ENCODE measurements around the gene SPEN. TPM values are rescaled to one million over a fixed set of nuclear protein-coding genes. Genes with fewer than 3 reads are reported as not detected.

Gene SPEN
- polyA plus RNA-seq, 1 donor from 2014 or later, result 7.1 TPM

- no peak overlapping the region for H3K27ac ChIP-seq (ENCODE audit: low read length)
- no peaks in the 10 kb centered on the region for H3F3A ChIP-seq (ENCODE audit: insufficient read depth, low read length, poor library complexity, severe bottlenecking)
- TF ChIP-seq MXI1 (conservative IDR thresholded peaks at IDR 0.05; ENCODE audit: poor library complexity, severe bottlenecking) (no peak), POLR2AphosphoS5 (IDR thresholded peaks at IDR 0.05) (no peak), RAD21 (conservative IDR thresholded peaks at IDR 0.05) (no peak), CTCF (IDR thresholded peaks at IDR 0.05; ENCODE audit: poor library complexity, severe bottlenecking) (no peak), TAF1 (IDR thresholded peaks at IDR 0.05; ENCODE audit: low read depth) (no peak), EP300 (conservative IDR thresholded peaks at IDR 0.05; ENCODE audit: poor library complexity, severe bottlenecking) (no peak), SMC3 (conservative IDR thresholded peaks at IDR 0.05; ENCODE audit: poor library complexity) (no peak), REST (IDR thresholded peaks at IDR 0.05; ENCODE audit: borderline replicate concordance) (no peak), EZH2 (IDR thresholded peaks at IDR 0.05; ENCODE audit: borderline replicate concordance, insufficient read depth, low read length, poor library complexity, severe bottlenecking) (no peak)
- no peak overlapping the region for H3K4me2 ChIP-seq (ENCODE audit: low read length)
- no peaks in the 10 kb centered on the region for H3K9me3 ChIP-seq (ENCODE audit: low read length)
- H3K36me3 ChIP-seq (ENCODE audit: insufficient read depth, low read length), result no peaks in the 10 kb centered on the region
- no peak overlapping the region for H2AFZ ChIP-seq (ENCODE audit: low read depth, low read length)
- no peak overlapping the region for H3K9ac ChIP-seq (ENCODE audit: low read length)
- no peaks in the 10 kb centered on the region for H4K20me1 ChIP-seq (ENCODE audit: insufficient read depth)
- peaks cover 88% of the 10 kb centered on the region for H3K79me2 ChIP-seq (replicated peaks; ENCODE audit: insufficient read depth, low read length)
- no peaks in the 10 kb centered on the region for H3K9me2 ChIP-seq (ENCODE audit: insufficient read depth, low read length)
- no peak overlapping the region for H3K4me3 ChIP-seq (ENCODE audit: low read length)
- no peaks in the 10 kb centered on the region for H3K27me3 ChIP-seq (ENCODE audit: insufficient read depth, low read depth, low read length)
Measured at GRCh38 chr1:15866721-15867201, 19.3 kb downstream of the SPEN start.

DNA sequence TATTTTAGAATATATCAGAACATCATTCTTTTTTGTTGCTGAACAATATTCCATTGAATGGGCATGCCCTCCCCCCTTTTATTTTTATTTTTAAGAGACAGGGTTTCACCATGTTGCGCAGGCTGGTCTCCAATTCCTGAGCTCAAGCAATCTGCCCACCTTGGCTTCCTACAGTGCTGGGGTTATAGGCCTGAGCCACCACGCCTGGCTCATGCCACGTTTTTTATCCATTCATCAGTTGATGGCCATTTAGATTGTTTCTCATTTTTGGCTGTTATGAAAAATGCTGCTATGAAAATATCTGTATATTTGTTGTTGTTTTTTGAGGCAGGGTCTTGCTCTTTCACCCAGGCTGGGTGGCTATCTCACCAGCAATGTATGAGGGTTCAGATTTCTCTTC, 19.8 kb downstream of the SPEN start:
- Histone ChIP-seq H3K9me2 (ENCODE audit: insufficient read depth, low read length) (no peaks in the 10 kb centered on the region), H3K9ac (ENCODE audit: low read length) (no peak overlapping the region), H3K4me3 (ENCODE audit: low read length) (no peak overlapping the region), H3K27ac (ENCODE audit: low read length) (no peak overlapping the region), H3K9me3 (ENCODE audit: low read length) (no peaks in the 10 kb centered on the region), H3K27me3 (ENCODE audit: insufficient read depth, low read depth, low read length) (no peaks in the 10 kb centered on the region), H2AFZ (ENCODE audit: low read depth, low read length) (no peak overlapping the region), H4K20me1 (ENCODE audit: insufficient read depth) (no peaks in the 10 kb centered on the region), H3K36me3 (ENCODE audit: insufficient read depth, low read length) (no peaks in the 10 kb centered on the region), H3K4me2 (ENCODE audit: low read length) (no peak overlapping the region), H3F3A (ENCODE audit: insufficient read depth, low read length, poor library complexity, severe bottlenecking) (no peaks in the 10 kb centered on the region), H3K79me2 (replicated peaks; ENCODE audit: insufficient read depth, low read length) (peaks cover 86% of the 10 kb centered on the region)
- TF ChIP-seq REST (IDR thresholded peaks at IDR 0.05; ENCODE audit: borderline replicate concordance) (no peak), SMC3 (conservative IDR thresholded peaks at IDR 0.05; ENCODE audit: poor library complexity) (no peak), CTCF (IDR thresholded peaks at IDR 0.05; ENCODE audit: poor library complexity, severe bottlenecking) (no peak), TAF1 (IDR thresholded peaks at IDR 0.05; ENCODE audit: low read depth) (no peak), MXI1 (conservative IDR thresholded peaks at IDR 0.05; ENCODE audit: poor library complexity, severe bottlenecking) (no peak), RAD21 (conservative IDR thresholded peaks at IDR 0.05) (no peak), EZH2 (IDR thresholded peaks at IDR 0.05; ENCODE audit: borderline replicate concordance, insufficient read depth, low read length, poor library complexity, severe bottlenecking) (no peak), EP300 (conservative IDR thresholded peaks at IDR 0.05; ENCODE audit: poor library complexity, severe bottlenecking) (no peak), POLR2AphosphoS5 (IDR thresholded peaks at IDR 0.05) (no peak)

All from neural cell (in vitro differentiated cells).